AG04450 (cell line): Measurements from ENCODE around the gene RAPGEF5. TPM values are rescaled to one million over a fixed set of nuclear protein-coding genes. Genes with fewer than 3 reads are reported as not detected.

Experiments
- polyA plus RNA-seq: library from polyadenylated mRNA; depleted of rRNA; stranded (reverse); fragments of >200 nt; gene quantifications from 2 replicates; pipeline ENCODE4 v1.2.3, GENCODE V29; 2011; rRNA removed
- small RNA-seq: library from RNA; depleted of rRNA; stranded (forward); fragments of <200 nt; gene quantifications from one replicate; pipeline ENCODE3, GENCODE V24; 2012; ENCODE audit warnings: low read depth; ENCODE audit not compliant: insufficient read length

The RAPGEF5 gene
- polyA plus RNA-seq, 1 experiment = 0.16 TPM

Small RNA genes within 50 kb of the gene (small RNA-seq; reads per million reads assigned to genes)
- not detected for gene RNA5SP227

Other genes starting within 250 kb of the RAPGEF5 start
- 14.4 and 18.8 TPM in 2 replicates for gene STEAP1B, start 143.0 kb upstream of the RAPGEF5 start, polyA plus RNA-seq